Measurements from ENCODE around the gene KCNA10.

KCNA10 gene

GRCh38 chr1:110495926-110496600, 22.9 kb downstream of the KCNA10 start:
- DNase-seq = peak; percentile 87

GRCh38 chr1:110494522-110495406, 24.2 kb downstream of the KCNA10 start:
- no peak for DNase-seq

- no peak for DNase-seq
These were observed 24.9 kb downstream of the KCNA10 start for GRCh38 chr1:110494036-110494435.

GRCh38 chr1:110493059-110493699, 25.8 kb downstream of the KCNA10 start:
- no peak for DNase-seq

GRCh38 chr1:110492573-110492972, 26.4 kb downstream of the KCNA10 start:
- DNase-seq = no peak

- DNase-seq = no peak
These were observed 28.1 kb downstream of the KCNA10 start for GRCh38 chr1:110490791-110491451.

GRCh38 chr1:110489973-110490542, 28.9 kb downstream of the KCNA10 start:
- no peak for DNase-seq

GRCh38 chr1:110489406-110489805, 29.6 kb downstream of the KCNA10 start:
- DNase-seq = no peak

- no peak for DNase-seq
These were observed 30.1 kb downstream of the KCNA10 start for GRCh38 chr1:110488867-110489266.

- DNase-seq = no peak
These were observed 30.8 kb downstream of the KCNA10 start for GRCh38 chr1:110488161-110488560.

- DNase-seq = no peak
These were observed 31.2 kb downstream of the KCNA10 start for GRCh38 chr1:110487726-110488125.

GRCh38 chr1:110485725-110486124, 33.2 kb downstream of the KCNA10 start:
- no peak for DNase-seq

GRCh38 chr1:110484801-110485200, 34.2 kb downstream of the KCNA10 start:
- DNase-seq = no peak

GRCh38 chr1:110483308-110483685, 35.7 kb downstream of the KCNA10 start:
- DNase-seq = no peak

GRCh38 chr1:110482662-110483307, 36.2 kb downstream of the KCNA10 start:
- DNase-seq = no peak

- no peak for DNase-seq
These were observed 36.9 kb downstream of the KCNA10 start for GRCh38 chr1:110481968-110482623.

GRCh38 chr1:110480356-110481096, 38.4 kb downstream of the KCNA10 start:
- no peak for DNase-seq

GRCh38 chr1:110478886-110479285, 40.1 kb downstream of the KCNA10 start:
- no peak for DNase-seq

GRCh38 chr1:110477967-110478640, 40.9 kb downstream of the KCNA10 start:
- DNase-seq = no peak

GRCh38 chr1:110477445-110477957, 41.5 kb downstream of the KCNA10 start:
- DNase-seq = peak; percentile 67

All from islet precursor cell (in vitro differentiated cells).